Testis (tissue), 3 donors: ENCODE results near the gene GHRHR. TPM values are rescaled to one million over a fixed set of nuclear protein-coding genes. Genes with fewer than 3 reads are reported as not detected.

Experiments used
- DNase-seq: peaks from one replicate; pipeline ENCODE4 v3.0.0-alpha.2; 2019
- H3K27ac ChIP-seq, 2 donors: fragments of 200-600 bp; sonication (generic); one replicate each; pipeline ENCODE4 v1.5.1; 2019
- H3K27me3 ChIP-seq: fragments of 200-600 bp; sonication (generic); one replicate; pipeline ENCODE4 v1.5.1; 2019
- H3K36me3 ChIP-seq: fragments of 200-600 bp; sonication (generic); one replicate; pipeline ENCODE4 v1.5.1; 2017; ENCODE audit warnings: low read depth; ENCODE audit errors: missing control alignments
- H3K4me1 ChIP-seq: fragments of 200-600 bp; sonication (generic); one replicate; pipeline ENCODE4 v1.5.1; 2019
- H3K4me3 ChIP-seq, 2 donors: fragments of 200-600 bp; sonication (generic); one replicate each; pipeline ENCODE4 v1.5.1; 2017 to 2019
- H3K9me3 ChIP-seq: fragments of 200-600 bp; sonication (generic); one replicate; pipeline ENCODE4 v1.5.1; 2017
- POLR2A ChIP-seq: fragments of 450-650 bp; IDR thresholded peaks from one replicate; pipeline ENCODE4 v1.6.1; 2017; ENCODE audit warnings: antibody characterized with exemption, mild to moderate bottlenecking, moderate library complexity
- WGBS, 2 donors: methylation state at CpG; one replicate each; pipeline ENCODE4 v1.1.5; 2018; 5-methylcytosine and 5-hydroxymethylcytosine counted together
- intact Hi-C: fragments of 100-400 bp; cut with DNase I; formaldehyde crosslinking; loops from one replicate; pipeline ENCODE4 v1.15.1; 2023; ENCODE audit warnings: low total_unique reads
- polyA plus RNA-seq: library from polyadenylated mRNA; stranded (reverse); fragments of 350-450 nt; fragmentation: Illumina TruSeq; extraction: RNeasy Lipid Tissue Mini Kit (QIAGEN cat#74804); gene quantifications from one replicate; pipeline ENCODE4 v1.2.3, GENCODE V29; 2014; ENCODE audit warnings: low read depth, low replicate concordance; ENCODE audit not compliant: insufficient read depth
- total RNA-seq, 2 donors: library from RNA; depleted of rRNA; stranded (reverse); fragments of >200 nt; gene quantifications; one replicate each; pipeline ENCODE4 v1.2.3, GENCODE V29; 2016
- TF ChIP-seq, protein P1 (sequence below), 3 experiments: fragments of 450-650 bp in 2 of 3; fragments of 200-600 bp in 1 of 3; sonication (generic) in 1 of 3; IDR thresholded peaks; one replicate each; pipeline ENCODE4 v1.5.1; 2016 to 2019; ENCODE audit warnings: antibody characterized with exemption in 3 of 3, mild to moderate bottlenecking in 2 of 3, moderate library complexity in 1 of 3

GHRHR gene
- total and polyA plus RNA-seq, 3 donors from 2014 or later = 1.4 to 3.6 (median 2.1) TPM

DNA sequence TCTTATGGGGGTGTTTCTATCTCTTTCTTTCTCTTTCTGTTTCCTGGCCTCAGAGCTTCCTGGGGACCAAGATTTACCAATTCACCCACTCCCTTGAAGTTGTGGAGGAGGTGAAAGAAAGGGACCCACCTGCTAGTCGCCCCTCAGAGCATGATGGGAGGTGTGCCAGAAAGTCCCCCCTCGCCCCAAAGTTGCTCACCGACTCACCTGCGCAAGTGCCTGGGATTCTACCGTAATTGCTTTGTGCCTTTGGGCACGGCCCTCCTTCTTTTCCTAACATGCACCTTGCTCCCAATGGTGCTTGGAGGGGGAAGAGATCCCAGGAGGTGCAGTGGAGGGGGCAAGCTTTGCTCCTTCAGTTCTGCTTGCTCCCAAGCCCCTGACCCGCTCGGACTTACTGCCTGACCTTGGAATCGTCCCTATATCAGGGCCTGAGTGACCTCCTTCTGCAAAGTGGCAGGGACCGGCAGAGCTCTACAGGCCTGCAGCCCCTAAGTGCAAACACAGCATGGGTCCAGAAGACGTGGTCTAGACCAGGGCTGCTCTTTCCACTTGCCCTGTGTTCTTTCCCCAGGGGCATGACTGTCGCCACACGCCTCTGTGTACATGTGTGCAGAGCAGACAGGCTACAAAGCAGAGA, 39.9 kb upstream of the GHRHR start:
- no peaks in the 10 kb centered on the region for H3K27me3 ChIP-seq
- 84 to 95% methylated on average over 9 to 13 of the region's 13 CpGs for WGBS, 2 donors
- TF ChIP-seq POLR2A = no peak
- TF ChIP-seq, protein P1, sequence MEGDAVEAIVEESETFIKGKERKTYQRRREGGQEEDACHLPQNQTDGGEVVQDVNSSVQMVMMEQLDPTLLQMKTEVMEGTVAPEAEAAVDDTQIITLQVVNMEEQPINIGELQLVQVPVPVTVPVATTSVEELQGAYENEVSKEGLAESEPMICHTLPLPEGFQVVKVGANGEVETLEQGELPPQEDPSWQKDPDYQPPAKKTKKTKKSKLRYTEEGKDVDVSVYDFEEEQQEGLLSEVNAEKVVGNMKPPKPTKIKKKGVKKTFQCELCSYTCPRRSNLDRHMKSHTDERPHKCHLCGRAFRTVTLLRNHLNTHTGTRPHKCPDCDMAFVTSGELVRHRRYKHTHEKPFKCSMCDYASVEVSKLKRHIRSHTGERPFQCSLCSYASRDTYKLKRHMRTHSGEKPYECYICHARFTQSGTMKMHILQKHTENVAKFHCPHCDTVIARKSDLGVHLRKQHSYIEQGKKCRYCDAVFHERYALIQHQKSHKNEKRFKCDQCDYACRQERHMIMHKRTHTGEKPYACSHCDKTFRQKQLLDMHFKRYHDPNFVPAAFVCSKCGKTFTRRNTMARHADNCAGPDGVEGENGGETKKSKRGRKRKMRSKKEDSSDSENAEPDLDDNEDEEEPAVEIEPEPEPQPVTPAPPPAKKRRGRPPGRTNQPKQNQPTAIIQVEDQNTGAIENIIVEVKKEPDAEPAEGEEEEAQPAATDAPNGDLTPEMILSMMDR (IDR thresholded peaks at IDR 0.05) = no peak
- no peak overlapping the region for H3K27ac ChIP-seq
- no peaks in the 10 kb centered on the region for H3K4me1 ChIP-seq
- H3K4me3 ChIP-seq = no peak overlapping the region
- DNase-seq = peak; percentile 3
- no peaks in the 10 kb centered on the region for H3K9me3 ChIP-seq
- intact Hi-C loops = no loop called here
- no peaks in the 10 kb centered on the region for H3K36me3 ChIP-seq

DNA sequence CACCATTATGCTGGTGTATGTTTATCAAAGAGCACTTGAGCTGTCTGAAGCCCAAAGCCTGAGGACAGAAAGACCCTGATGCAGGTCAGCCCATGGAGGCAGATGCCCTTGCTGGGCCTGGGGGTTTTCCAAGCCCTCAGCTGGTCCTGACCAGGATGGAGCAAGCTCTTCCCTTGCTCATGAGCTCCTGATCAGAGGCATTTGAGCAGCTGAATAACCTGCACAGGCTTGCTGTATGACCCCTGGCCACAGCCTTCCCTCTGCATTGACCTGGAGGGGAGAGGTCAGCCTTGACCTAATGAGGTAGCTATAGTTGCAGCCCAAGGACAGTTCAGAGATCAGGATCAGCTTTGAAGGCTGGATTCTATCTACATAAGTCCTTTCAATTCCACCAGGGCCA, 39.1 kb upstream of the GHRHR start:
- intact Hi-C loops = no loop called here

GRCh38 chr7:30925117-30925516, 38.6 kb upstream of the GHRHR start:
- TF ChIP-seq POLR2A = no peak
- TF ChIP-seq, protein P1 (IDR thresholded peaks at IDR 0.05) = no peak
- no peaks in the 10 kb centered on the region for H3K4me1 ChIP-seq
- H3K27me3 ChIP-seq = no peaks in the 10 kb centered on the region
- no peaks in the 10 kb centered on the region for H3K36me3 ChIP-seq
- 70 to 71% methylated on average over 2 of the region's 2 CpGs for WGBS, 2 donors
- no peaks in the 10 kb centered on the region for H3K9me3 ChIP-seq
- intact Hi-C loops = no loop called here
- DNase-seq = peak; percentile 1
- H3K27ac ChIP-seq = no peak overlapping the region
- H3K4me3 ChIP-seq = no peak overlapping the region

More for the DNA sequence above, 39.1 kb upstream of the GHRHR start:
- no peaks in the 10 kb centered on the region for H3K36me3 ChIP-seq
- H3K27ac ChIP-seq = no peak overlapping the region
- H3K27me3 ChIP-seq = no peaks in the 10 kb centered on the region
- peak; percentile 2 for DNase-seq
- no peak overlapping the region for H3K4me3 ChIP-seq
- no peaks in the 10 kb centered on the region for H3K9me3 ChIP-seq
- no peaks in the 10 kb centered on the region for H3K4me1 ChIP-seq
- TF ChIP-seq, protein P1 (IDR thresholded peaks at IDR 0.05) = no peak
- TF ChIP-seq POLR2A = no peak

- H3K4me3 ChIP-seq = no peak overlapping the region
- no peaks in the 10 kb centered on the region for H3K9me3 ChIP-seq
- 95 to 97% methylated on average over 4 to 5 of the region's 5 CpGs for whole genome bisulfite sequencing, 2 donors
- no peaks in the 10 kb centered on the region for H3K36me3 ChIP-seq
- DNase-seq = peak; percentile 5
- no peak for TF ChIP-seq POLR2A
- TF ChIP-seq, protein P1 (IDR thresholded peaks at IDR 0.05) = no peak
- no peaks in the 10 kb centered on the region for H3K27me3 ChIP-seq
- intact Hi-C loops = no loop called here
- H3K27ac ChIP-seq = no peak overlapping the region
- H3K4me1 ChIP-seq = no peaks in the 10 kb centered on the region
Measured at GRCh38 chr7:30925913-30926312, 37.8 kb upstream of the GHRHR start.

DNA sequence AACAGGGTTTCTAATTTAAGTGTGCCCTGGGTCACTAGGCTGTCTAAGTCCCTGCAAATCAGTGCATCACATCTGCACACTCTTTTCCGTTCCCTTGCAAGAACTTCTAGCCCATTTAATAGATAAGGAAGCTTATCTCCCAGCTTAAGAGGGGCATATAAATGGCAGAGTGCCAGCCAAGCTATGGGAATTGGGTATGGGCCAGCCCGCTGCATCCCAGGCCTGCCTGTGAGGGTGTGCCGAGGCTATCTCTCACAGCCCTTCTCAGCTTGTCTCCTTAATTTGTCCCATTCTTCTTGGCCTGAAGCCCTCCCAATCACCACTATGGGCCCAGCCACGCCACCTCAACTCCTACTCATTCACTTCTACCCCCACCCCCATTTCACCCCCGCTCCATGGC, 37.4 kb upstream of the GHRHR start:
- no peaks in the 10 kb centered on the region for H3K27me3 ChIP-seq
- intact Hi-C loops = no loop called here
- no peaks in the 10 kb centered on the region for H3K4me1 ChIP-seq
- TF ChIP-seq POLR2A = no peak
- TF ChIP-seq, protein P1 (IDR thresholded peaks at IDR 0.05) = no peak
- WGBS, 2 donors = 78 to 91% methylated on average over 5 of the region's 5 CpGs
- no peaks in the 10 kb centered on the region for H3K36me3 ChIP-seq
- peak; percentile 7 for DNase-seq
- H3K9me3 ChIP-seq = no peaks in the 10 kb centered on the region
- no peak overlapping the region for H3K4me3 ChIP-seq
- H3K27ac ChIP-seq = no peak overlapping the region
